KMS-11 (cell line): ENCODE data around the gene SKP1.

Source experiments
- H2AFZ ChIP-seq: fragments of 200-600 bp; sonication (generic); 2 replicates; pipeline ENCODE4 v1.6.1; 2016; ENCODE audit warnings: antibody characterized with exemption, mixed run types, low read depth
- H3K27ac ChIP-seq: fragments of 200-600 bp; sonication (generic); 2 replicates; pipeline ENCODE4 v1.6.1; 2016; ENCODE audit warnings: mild to moderate bottlenecking, mixed run types
- H3K27me3 ChIP-seq: fragments of 200-600 bp; sonication (generic); 2 replicates; pipeline ENCODE4 v1.6.1; 2017; ENCODE audit warnings: mild to moderate bottlenecking, low read depth, mixed run types, moderate library complexity; ENCODE audit not compliant: insufficient read depth
- H3K36me3 ChIP-seq: fragments of 200-600 bp; sonication (generic); 2 replicates; pipeline ENCODE4 v1.6.1; 2017; ENCODE audit warnings: mild to moderate bottlenecking, mixed run types; ENCODE audit not compliant: insufficient read depth
- H3K4me1 ChIP-seq: fragments of 200-600 bp; sonication (generic); 2 replicates; pipeline ENCODE4 v1.6.1; 2016; ENCODE audit warnings: mild to moderate bottlenecking, low read depth, mixed run types; ENCODE audit not compliant: poor library complexity, severe bottlenecking
- H3K4me2 ChIP-seq: fragments of 200-600 bp; sonication (generic); 2 replicates; pipeline ENCODE4 v1.7.0; 2016; ENCODE audit warnings: mild to moderate bottlenecking, mixed run types
- H3K4me3 ChIP-seq: fragments of 200-600 bp; sonication (generic); IDR thresholded peaks from 2 replicates; pipeline ENCODE4 v1.6.1; 2017; ENCODE audit warnings: low read depth, low read length, mixed read lengths; ENCODE audit not compliant: insufficient read depth
- H3K79me2 ChIP-seq: fragments of 200-600 bp; sonication (generic); 2 replicates; pipeline ENCODE4 v1.6.1; 2016; ENCODE audit warnings: low read depth, mixed run types; ENCODE audit not compliant: insufficient read depth
- H3K9ac ChIP-seq: fragments of 200-600 bp; sonication (generic); 2 replicates; pipeline ENCODE4 v1.6.1; 2016; ENCODE audit warnings: mild to moderate bottlenecking, mixed run types
- H4K20me1 ChIP-seq: fragments of 200-600 bp; sonication (generic); 2 replicates; pipeline ENCODE4 v1.6.1; 2016; ENCODE audit warnings: mild to moderate bottlenecking, mixed run types; ENCODE audit not compliant: insufficient read depth
- TF ChIP-seq, protein P1 (sequence below): fragments of 200-600 bp; sonication (generic); conservative IDR thresholded peaks from 2 replicates; pipeline ENCODE4 v1.6.1; 2017; ENCODE audit warnings: low read depth, mild to moderate bottlenecking, antibody characterized with exemption, low read length, moderate library complexity, mixed read lengths

SKP1 gene

DNA sequence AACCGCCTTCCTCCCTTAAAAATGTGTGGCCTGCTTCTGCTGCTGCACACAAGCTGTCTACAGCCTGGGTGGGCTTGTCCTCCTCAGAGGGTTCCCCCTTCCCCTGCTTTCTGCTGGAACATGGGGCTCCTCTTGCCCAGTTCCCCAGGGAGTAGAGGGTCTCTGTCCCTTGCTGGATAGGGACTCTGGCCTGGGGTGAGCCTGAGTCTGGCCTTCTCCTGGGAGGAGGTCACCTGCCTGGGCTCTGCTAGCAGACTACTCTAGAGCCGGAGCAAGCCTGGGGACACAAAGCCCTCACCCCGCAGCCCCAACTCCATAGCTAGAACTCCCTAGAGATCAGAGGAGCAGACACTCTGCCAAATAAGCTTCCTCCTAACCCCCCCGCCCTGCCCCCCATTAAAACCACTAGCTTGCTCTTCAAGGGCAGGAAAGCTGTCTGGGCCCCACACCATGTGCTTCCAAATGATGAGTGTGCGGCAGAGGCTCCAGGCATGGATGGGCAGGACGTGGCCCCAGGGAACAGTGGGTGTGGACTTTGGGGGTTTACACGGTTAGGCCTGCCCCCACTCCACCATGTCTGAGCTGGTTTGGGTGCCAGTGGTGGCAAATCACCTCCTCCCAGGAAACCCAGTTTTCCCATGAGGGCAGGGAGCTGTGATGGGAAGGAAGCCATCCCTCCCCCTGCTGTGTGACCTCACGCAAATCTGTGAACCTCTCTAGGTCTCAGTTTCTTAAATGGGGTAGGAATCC, 52.3 kb downstream of the SKP1 start:
- no peaks in the 10 kb centered on the region for H3K79me2 ChIP-seq
- H3K9ac ChIP-seq: no peak overlapping the region
- no peak overlapping the region for H3K4me3 ChIP-seq
- H3K4me2 ChIP-seq: no peak overlapping the region
- H2AFZ ChIP-seq: no peak overlapping the region
- TF ChIP-seq, protein P1, sequence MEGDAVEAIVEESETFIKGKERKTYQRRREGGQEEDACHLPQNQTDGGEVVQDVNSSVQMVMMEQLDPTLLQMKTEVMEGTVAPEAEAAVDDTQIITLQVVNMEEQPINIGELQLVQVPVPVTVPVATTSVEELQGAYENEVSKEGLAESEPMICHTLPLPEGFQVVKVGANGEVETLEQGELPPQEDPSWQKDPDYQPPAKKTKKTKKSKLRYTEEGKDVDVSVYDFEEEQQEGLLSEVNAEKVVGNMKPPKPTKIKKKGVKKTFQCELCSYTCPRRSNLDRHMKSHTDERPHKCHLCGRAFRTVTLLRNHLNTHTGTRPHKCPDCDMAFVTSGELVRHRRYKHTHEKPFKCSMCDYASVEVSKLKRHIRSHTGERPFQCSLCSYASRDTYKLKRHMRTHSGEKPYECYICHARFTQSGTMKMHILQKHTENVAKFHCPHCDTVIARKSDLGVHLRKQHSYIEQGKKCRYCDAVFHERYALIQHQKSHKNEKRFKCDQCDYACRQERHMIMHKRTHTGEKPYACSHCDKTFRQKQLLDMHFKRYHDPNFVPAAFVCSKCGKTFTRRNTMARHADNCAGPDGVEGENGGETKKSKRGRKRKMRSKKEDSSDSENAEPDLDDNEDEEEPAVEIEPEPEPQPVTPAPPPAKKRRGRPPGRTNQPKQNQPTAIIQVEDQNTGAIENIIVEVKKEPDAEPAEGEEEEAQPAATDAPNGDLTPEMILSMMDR: no peak
- H3K4me1 ChIP-seq: no peaks in the 10 kb centered on the region
- no peaks in the 10 kb centered on the region for H3K36me3 ChIP-seq
- no peaks in the 10 kb centered on the region for H4K20me1 ChIP-seq
- no peaks in the 10 kb centered on the region for H3K27me3 ChIP-seq
- no peak overlapping the region for H3K27ac ChIP-seq

DNA sequence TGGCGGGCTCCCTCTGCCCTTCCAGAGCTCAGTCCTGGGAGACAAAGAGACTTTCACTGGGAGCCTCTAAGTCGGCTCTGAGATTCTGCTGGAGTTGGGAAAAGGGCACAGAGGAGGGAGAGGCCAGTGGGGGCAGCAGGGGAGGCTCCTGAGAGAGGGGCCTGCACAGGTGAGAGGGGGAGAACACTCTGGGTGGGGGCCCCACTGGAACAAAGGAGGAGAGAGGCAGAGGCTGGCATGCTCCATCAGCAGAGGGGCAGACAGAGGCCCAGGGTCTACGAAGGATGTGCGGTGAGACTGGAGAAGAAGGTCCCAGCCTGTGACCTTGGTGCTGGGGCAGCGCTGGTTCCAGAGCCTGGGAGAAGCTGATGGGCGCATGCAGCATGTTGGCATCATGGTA, 53.4 kb downstream of the SKP1 start:
- Histone ChIP-seq H2AFZ (no peak overlapping the region), H3K27me3 (no peaks in the 10 kb centered on the region), H3K36me3 (no peaks in the 10 kb centered on the region), H3K27ac (no peak overlapping the region), H4K20me1 (no peaks in the 10 kb centered on the region), H3K9ac (no peak overlapping the region), H3K4me1 (no peaks in the 10 kb centered on the region), H3K79me2 (no peaks in the 10 kb centered on the region), H3K4me2 (no peak overlapping the region), H3K4me3 (no peak overlapping the region)
- TF ChIP-seq, protein P1: no peak

DNA sequence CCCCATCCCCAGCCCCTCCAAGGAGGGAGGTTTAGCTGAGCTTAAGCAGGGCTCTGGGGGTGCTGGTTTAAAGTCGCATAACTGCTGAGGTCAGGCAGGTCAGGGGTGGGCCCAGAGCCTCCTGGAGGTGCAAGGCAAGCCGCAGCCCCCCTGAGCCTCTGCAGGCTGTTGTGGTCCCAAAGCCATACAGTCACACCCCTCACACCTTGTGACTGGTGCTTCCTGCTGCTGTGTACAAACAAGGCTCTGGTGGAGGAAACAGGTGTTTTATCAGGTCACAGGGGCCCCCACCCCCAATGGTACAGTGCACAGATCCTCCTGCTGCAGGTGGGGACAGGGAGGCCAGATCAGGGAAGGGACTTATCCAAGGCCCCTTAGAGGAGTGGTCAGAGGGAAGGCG, 54.2 kb downstream of the SKP1 start:
- Histone ChIP-seq H4K20me1 (no peaks in the 10 kb centered on the region), H3K9ac (no peak overlapping the region), H3K27me3 (no peaks in the 10 kb centered on the region), H3K4me1 (no peaks in the 10 kb centered on the region), H2AFZ (no peak overlapping the region), H3K36me3 (no peaks in the 10 kb centered on the region), H3K79me2 (no peaks in the 10 kb centered on the region), H3K4me2 (no peak overlapping the region), H3K27ac (no peak overlapping the region), H3K4me3 (no peak overlapping the region)
- TF ChIP-seq, protein P1: no peak

DNA sequence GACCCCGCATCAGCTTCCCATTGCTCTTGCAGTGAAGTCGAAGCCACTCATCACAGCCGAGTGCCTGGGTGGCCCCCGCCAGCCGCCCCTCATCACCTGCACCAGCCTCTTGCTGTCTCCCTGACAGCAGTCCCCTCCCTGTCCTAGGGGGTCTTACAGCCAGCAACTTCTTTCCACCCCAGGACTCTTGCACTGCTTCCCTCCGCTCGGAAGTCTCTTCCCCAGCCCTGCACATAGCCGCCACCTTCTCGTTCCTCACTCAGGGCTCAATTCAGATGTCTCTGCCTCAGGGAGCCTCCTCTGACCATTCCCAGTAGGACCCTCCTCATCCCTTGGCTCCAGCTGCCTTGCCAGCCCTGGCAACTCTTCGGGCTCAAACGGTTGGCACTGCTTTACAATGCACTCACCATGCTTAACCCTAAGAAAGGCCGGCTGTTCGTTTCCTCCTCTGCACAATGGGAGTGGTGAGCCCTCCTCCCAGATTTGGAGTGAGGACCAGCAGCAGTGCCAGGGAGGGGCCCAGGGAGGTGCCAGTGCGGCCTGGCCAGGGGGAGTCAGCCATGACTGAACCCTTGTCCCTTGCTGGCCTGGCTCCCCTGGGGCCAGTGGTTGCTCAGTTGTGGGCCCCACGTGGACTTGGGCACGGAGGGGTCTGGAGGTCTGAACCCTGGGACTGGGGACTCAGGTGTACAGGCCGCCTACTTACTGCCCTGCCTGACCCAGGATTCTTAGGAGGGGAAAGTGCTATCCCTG, 56.2 kb downstream of the SKP1 start:
- TF ChIP-seq, protein P1: no peak
- H3K4me2 ChIP-seq: no peak overlapping the region
- H4K20me1 ChIP-seq: no peaks in the 10 kb centered on the region
- peaks cover 9% of the 10 kb centered on the region; the same call in 1 of the 2 replicates for H3K27me3 ChIP-seq
- H3K4me3 ChIP-seq: no peak overlapping the region
- no peaks in the 10 kb centered on the region for H3K79me2 ChIP-seq
- H3K4me1 ChIP-seq: no peaks in the 10 kb centered on the region
- H3K9ac ChIP-seq: no peak overlapping the region
- H3K36me3 ChIP-seq: no peaks in the 10 kb centered on the region
- no peak overlapping the region for H2AFZ ChIP-seq
- no peak overlapping the region for H3K27ac ChIP-seq
